ENCODE data around the gene EPX. TPM values are rescaled to one million over a fixed set of nuclear protein-coding genes. Genes with fewer than 3 reads are reported as not detected.

EPX gene
- total RNA-seq, 1 donor from 2014 or later: not detected

DNA sequence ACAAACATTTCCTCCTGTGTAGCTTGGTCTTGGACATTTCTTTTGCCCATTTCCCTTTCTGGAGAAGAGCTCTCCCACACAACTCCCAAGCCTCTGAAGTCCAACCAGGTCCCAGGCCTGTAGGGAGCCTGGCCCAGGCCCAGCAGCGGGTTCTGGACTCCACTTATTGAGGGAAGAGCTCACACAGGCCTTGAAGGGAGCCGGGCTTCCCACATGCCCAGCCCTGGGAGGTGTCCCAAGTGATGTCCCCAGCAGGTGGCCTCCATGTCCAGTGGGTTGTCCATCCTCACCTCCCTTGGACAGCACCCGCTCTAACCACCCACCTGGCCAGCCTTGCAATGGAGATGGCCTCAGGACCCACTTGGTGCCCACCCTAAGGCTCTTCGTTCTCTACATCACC is 5.9 kb upstream of the EPX start:
- no peaks in the 10 kb centered on the region for H3K9me3 Mint-ChIP-seq (ENCODE audit: low read depth)
- H3K27ac Mint-ChIP-seq (ENCODE audit: unreplicated experiment): no peak overlapping the region
- TF ChIP-seq, protein P1, sequence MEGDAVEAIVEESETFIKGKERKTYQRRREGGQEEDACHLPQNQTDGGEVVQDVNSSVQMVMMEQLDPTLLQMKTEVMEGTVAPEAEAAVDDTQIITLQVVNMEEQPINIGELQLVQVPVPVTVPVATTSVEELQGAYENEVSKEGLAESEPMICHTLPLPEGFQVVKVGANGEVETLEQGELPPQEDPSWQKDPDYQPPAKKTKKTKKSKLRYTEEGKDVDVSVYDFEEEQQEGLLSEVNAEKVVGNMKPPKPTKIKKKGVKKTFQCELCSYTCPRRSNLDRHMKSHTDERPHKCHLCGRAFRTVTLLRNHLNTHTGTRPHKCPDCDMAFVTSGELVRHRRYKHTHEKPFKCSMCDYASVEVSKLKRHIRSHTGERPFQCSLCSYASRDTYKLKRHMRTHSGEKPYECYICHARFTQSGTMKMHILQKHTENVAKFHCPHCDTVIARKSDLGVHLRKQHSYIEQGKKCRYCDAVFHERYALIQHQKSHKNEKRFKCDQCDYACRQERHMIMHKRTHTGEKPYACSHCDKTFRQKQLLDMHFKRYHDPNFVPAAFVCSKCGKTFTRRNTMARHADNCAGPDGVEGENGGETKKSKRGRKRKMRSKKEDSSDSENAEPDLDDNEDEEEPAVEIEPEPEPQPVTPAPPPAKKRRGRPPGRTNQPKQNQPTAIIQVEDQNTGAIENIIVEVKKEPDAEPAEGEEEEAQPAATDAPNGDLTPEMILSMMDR (IDR thresholded peaks at IDR 0.05): no peak
- peaks cover 6% of the 10 kb centered on the region for H3K4me1 Mint-ChIP-seq (ENCODE audit: low read depth)
- H3K4me3 Mint-ChIP-seq (ENCODE audit: unreplicated experiment): no peak overlapping the region
- H3K27me3 Mint-ChIP-seq (ENCODE audit: low read depth): peaks cover 29% of the 10 kb centered on the region
- no peaks in the 10 kb centered on the region for H3K36me3 Mint-ChIP-seq (ENCODE audit: low read depth)
- DNase-seq (ENCODE audit: low spot score): no peak

DNA sequence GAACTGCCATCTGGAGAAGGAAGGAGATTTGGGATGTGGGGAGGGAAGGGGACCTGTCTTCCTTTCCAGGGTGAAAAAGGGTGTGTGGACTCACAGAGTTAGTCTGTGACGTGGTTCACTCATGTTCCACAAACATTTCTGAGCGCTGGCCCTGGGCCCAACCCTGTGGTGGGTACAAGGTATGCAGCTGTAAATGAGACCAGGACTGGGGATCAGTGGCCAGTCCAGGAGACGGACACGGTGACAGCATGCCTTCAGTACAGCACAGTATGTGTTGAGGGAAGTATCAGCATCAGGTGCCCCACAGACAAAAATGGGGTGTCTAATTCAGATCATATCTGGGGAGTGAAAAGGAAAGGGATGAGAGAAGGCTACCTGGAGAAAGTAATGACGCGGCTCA is 5.5 kb upstream of the EPX start:
- H3K27me3 Mint-ChIP-seq (ENCODE audit: low read depth): peaks cover 30% of the 10 kb centered on the region
- no peak overlapping the region for H3K27ac Mint-ChIP-seq (ENCODE audit: unreplicated experiment)
- no peaks in the 10 kb centered on the region for H3K9me3 Mint-ChIP-seq (ENCODE audit: low read depth)
- DNase-seq (ENCODE audit: low spot score): no peak
- no peaks in the 10 kb centered on the region for H3K36me3 Mint-ChIP-seq (ENCODE audit: low read depth)
- H3K4me3 Mint-ChIP-seq (ENCODE audit: unreplicated experiment): no peak overlapping the region
- TF ChIP-seq, protein P1 (IDR thresholded peaks at IDR 0.05): no peak
- H3K4me1 Mint-ChIP-seq (ENCODE audit: low read depth): peaks cover 6% of the 10 kb centered on the region

DNA sequence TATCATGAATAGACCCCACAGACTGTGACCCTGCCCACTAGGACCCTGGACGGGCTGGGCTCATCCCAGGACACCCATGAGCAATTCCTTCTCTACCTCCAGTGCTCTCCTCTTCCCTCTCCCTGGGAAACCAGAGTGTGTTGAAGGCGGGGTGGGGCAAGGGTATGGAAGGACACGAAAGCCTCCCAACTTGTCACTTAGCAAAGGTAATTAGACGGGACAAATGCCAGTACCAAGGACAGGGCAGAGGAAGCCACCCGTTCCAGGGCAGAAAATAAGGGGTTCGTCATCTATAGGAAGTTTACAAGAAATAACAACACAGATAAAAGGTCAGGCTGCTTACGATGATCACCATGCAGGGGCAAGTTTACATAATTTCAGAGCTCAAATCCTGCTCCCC is 4.9 kb upstream of the EPX start:
- Mint-ChIP-seq H3K36me3 (ENCODE audit: low read depth) (no peaks in the 10 kb centered on the region), H3K27me3 (ENCODE audit: low read depth) (peaks cover 31% of the 10 kb centered on the region), H3K9me3 (ENCODE audit: low read depth) (no peaks in the 10 kb centered on the region), H3K4me3 (ENCODE audit: unreplicated experiment) (no peak overlapping the region), H3K4me1 (ENCODE audit: low read depth) (peaks cover 6% of the 10 kb centered on the region), H3K27ac (ENCODE audit: unreplicated experiment) (no peak overlapping the region)
- TF ChIP-seq, protein P1 (IDR thresholded peaks at IDR 0.05): no peak
- no peak for DNase-seq (ENCODE audit: low spot score)

DNA sequence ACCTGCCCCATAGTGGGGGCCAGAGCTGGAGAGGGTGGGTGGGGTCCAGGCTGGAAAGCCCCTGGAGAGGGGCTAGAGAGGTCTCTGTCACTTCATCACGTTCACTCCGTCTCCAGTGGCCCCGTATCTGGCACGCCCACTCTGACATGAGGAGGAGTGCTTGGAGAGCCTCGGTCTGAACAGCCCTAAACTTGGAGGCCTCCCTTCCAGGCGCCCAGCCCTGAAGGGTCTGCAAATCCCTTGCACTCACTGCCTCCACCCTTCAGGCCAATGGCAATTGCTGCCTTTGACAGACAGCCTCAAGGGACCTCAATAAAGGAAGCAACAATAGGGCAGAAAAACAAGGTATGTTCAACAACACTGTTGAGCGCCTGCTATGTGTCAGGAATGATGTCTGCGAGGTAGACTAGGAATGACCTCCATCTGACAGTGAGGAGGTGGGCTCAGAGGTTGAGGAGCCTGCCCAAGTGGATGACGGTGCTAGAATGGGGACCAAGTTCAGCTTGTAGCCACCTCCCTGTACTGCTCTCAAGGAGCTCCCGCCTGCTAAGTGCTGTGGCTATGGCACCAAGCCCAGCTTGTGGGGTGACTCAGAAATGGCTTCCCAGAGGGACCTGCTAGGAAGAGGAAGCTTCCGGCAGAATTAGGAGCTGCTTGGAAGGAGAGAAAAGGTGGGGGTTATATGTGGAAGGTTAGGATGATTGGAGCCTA is 2.9 kb upstream of the EPX start:
- Mint-ChIP-seq H3K27me3 (ENCODE audit: low read depth) (peaks cover 37% of the 10 kb centered on the region), H3K27ac (ENCODE audit: unreplicated experiment) (no peak overlapping the region), H3K9me3 (ENCODE audit: low read depth) (no peaks in the 10 kb centered on the region), H3K4me1 (ENCODE audit: low read depth) (peaks cover 6% of the 10 kb centered on the region), H3K4me3 (ENCODE audit: unreplicated experiment) (no peak overlapping the region), H3K36me3 (ENCODE audit: low read depth) (no peaks in the 10 kb centered on the region)
- no peak for DNase-seq (ENCODE audit: low spot score)
- TF ChIP-seq, protein P1 (IDR thresholded peaks at IDR 0.05): no peak

DNA sequence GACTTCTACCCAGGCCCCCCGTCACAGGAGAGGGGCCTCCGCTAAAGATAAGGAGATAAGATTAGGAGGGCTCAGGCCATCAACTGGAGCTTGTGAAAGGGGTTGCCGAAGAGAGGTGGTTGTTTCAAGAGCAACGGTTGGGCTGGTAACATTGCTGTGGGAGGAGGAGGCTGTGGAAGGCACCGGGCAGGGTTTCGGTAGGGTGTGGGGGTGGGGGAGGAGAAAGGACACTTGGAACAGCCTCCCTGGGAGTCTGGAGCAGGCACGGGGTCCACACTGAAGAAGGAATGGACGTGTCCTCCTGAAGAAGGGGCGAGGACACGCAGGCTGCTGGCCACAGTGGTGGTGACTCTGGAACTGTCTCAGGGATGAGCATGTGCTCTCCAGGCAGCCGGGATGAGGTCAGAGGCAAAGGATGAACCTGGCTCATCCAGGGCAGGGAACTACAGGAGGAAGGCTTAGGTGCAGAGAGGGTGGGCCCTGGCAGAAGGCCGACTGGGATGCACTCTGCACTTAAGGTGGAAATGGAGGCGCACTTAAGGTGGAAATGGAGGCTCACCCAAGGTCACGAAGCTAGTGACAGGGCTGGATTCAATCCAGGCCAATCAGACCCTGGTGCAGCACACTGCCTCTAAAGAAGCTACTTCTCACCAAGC is 1.2 kb upstream of the EPX start:
- Mint-ChIP-seq H3K27me3 (ENCODE audit: low read depth) (peaks cover 43% of the 10 kb centered on the region), H3K27ac (ENCODE audit: unreplicated experiment) (no peak overlapping the region), H3K4me1 (ENCODE audit: low read depth) (peaks cover 6% of the 10 kb centered on the region), H3K36me3 (ENCODE audit: low read depth) (no peaks in the 10 kb centered on the region), H3K9me3 (ENCODE audit: low read depth) (no peaks in the 10 kb centered on the region), H3K4me3 (ENCODE audit: unreplicated experiment) (no peak overlapping the region)
- TF ChIP-seq, protein P1 (IDR thresholded peaks at IDR 0.05): no peak
- no peak for DNase-seq (ENCODE audit: low spot score)
